Stimulated activated CD4-positive, alpha-beta T cell treated with anti-CD3 and anti-CD28 coated beads, Interleukin-15, amount 100 ng/mL, for 24 hours (primary cell): ENCODE results near the gene CMTR2.

Experiments used
- DNase-seq: peaks from one replicate; pipeline ENCODE4 v3.0.0-alpha.2; 2020

Gene CMTR2

DNA sequence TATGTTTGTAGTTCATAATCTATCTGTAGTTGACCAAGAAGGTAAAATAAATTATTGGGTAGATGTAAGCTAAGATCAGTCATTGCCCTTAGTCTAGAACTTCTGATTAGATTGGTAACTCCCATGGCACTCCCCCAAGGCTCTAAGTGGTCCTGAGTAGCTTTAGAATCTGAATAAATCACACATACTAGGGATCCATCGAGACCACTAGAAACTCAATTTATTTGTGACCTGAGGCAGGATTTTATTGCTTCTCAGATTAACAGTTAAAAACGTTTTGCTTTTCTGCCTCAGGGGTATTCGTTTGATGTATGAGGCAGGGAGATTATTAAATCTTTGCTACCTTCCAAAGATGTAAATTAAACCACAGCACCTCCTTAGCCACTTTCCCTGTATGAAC lies 24.9 kb downstream of the CMTR2 start:
- DNase-seq = no peak

DNA sequence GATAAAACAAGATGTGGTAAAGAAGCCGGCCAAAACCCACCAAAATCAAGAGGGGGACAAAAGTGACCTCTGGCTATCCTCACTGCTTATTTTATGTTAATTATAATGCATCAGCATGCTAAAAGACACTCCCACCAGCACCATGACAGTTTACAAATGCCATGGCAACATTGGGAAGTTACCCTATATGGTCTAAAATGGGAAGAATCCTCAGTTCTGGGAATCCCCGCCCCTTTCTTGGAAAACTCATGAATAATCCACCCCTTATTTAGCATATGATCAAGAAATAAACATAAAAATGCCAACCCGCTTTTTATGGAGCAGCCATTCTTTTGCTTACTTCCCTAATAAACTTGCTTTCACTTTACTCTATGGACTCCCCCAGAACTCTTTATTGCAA lies 25.6 kb downstream of the CMTR2 start:
- DNase-seq = no peak

DNA sequence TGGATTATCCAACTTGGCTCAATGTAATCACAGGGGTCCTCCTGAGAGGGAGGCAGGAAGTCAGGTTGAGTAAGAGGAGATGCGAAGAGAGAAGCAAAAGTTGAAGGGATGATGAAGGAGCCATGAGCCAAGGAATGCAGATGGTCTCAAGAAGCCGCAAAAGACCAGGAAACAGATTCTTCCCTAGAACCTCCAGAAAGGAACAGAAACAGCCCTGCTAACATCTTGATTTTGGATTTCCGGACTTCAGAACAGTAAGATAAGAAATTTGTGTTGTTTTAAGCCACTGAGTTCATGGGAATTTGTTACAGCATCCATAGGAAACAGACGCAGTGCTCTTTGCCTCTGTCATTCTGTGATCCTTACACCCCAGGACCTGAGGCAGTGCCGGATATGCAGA lies 26.8 kb downstream of the CMTR2 start:
- DNase-seq = no peak

DNA sequence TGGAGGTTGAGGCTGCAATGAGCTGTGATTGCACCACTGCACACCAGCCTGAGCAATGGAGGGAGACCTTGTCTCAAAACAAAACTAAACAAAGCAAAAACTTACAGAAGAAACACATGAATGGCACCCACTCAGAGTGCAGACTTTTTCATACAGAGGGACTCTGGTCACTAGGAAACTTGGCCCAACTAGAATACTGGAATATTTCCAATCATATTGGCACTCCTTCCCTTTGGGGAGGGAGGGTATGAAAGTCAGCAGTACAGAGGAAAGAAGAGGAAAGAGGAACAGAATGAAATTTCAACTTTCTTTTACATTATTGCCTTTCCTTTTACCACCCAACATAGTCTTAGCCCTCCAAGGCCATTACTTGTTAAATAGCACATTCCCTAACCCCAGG lies 28.2 kb downstream of the CMTR2 start:
- no peak for DNase-seq

DNA sequence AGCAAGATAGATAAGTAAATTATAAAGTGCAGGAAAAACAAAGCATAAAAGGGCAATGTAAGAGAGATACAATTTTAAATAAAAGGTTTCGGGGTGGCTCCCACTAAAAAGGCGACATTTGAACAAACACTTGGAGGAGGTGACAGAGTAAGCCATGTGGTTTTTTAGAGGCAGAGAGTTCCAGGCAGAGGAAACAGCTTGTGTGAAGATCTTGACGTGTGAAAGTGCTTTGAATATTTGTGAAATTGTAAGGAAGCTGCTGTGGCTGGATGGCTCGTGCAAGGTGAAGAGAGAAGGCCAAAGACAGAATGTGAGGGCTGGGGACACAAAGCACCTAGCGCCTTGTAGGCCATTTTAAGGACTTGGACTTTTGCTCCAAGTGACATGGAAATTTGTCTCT lies 30.1 kb downstream of the CMTR2 start:
- DNase-seq = no peak

- DNase-seq = no peak
These were observed 30.8 kb downstream of the CMTR2 start for GRCh38 chr16:71258372-71258771.

GRCh38 chr16:71257768-71258167 lies 31.4 kb downstream of the CMTR2 start:
- DNase-seq = no peak

DNA sequence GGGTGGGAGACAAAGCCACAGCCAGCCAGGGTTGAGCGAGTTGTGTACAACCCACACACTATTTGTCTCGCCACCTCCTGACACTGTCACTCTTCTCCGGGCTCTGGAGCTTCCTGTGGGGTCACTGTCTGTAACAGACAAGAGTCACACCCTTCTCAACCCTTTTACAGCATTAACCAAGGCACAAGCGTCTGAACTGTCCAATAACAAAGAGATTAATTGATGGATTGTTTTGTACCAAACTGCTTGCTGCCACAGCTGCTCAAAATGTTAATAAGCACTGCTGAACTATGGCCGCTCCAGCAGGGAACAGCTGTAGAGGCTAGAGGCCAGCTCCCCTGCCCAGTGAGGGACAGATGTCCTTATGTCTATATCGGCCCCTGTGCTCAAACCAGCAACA lies 33.5 kb downstream of the CMTR2 start:
- DNase-seq = no peak

DNA sequence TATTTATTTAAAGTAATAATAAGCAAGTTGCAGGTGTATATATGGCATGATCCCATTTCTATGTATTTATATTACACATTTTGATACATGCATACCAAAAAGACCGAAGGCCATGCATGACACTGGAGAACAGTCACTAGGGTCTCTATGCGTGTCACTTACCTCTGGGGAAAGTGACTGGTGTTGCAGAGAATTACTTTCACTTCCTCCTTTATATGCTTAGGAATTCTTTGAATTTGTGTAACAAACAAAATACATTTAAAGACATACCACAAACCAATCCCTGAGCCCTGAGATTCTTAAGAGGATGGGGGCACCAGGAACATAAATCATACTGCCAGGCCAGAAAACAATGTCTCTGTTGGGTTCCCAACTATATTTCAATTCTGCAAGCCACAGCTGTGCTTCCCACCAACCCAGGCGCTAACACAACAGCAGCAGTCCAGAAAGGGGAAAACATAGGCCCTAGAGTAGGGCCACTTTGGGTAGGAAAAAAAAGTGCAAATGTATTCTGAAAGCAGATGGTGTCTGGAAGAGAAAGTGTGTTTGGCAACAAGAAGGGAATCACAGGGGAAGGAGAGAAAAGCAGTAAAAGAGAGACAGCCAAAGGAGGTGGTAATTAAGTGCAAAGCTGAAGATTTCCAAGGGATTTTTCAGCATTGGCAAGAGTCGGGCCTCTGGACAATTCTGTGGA lies 34.2 kb downstream of the CMTR2 start:
- DNase-seq = no peak

DNA sequence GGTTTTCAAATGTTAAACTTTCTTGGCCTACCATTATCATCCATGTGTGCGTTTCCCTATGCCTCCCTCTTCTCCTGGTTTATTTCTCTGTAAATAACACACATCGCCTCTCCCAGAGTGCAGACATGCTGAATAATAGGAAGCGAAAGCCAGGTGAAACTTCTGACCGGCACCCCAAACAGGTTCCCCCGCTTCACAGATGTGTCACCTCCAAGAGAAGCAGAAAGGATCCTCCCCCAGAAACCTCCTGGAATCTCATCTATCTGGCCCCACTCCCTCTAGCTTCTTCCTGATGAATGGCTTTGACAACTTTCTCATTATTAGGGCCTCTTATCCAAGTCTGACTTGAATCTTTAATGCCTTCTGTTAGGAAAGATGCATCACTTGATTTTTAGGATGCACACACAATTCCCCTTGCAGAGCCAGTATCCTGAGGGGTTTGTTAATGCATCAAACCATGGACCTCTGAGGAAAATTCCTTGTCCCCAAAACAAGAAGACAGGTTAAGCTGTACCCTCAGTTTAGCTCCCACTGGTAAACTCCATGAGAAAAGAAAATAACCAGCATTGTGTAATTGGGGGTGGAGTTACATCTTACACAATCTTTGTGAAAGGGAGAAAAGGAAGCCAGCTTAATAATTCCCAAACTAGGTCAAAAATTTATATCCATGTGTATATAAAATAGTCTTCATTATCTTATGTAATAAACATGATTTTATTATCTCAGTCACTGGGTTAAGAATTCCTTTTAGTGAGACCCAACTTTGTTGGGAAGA lies 38.6 kb downstream of the CMTR2 start:
- no peak for DNase-seq

DNA sequence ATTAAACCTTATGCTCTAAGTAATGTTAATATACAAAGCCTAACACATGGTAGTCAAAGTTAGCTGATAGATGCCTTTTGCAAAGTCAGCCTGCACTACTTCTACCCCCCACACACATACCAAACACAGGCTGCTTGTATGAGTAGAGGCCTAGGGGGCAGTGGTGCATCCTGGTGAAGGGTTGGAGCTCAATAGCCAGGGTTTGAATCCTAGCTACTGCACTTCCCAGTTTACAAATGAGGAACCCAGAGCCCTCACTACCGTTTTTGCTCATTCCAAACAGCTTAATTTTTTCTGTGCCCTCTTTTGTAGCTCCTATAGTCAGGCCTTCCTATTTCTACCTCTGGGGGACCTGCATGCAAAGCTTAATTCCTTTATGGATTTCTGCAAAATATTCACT lies 39.8 kb downstream of the CMTR2 start:
- DNase-seq = no peak

- no peak for DNase-seq
These were observed 41.7 kb downstream of the CMTR2 start for GRCh38 chr16:71247478-71247877.

DNA sequence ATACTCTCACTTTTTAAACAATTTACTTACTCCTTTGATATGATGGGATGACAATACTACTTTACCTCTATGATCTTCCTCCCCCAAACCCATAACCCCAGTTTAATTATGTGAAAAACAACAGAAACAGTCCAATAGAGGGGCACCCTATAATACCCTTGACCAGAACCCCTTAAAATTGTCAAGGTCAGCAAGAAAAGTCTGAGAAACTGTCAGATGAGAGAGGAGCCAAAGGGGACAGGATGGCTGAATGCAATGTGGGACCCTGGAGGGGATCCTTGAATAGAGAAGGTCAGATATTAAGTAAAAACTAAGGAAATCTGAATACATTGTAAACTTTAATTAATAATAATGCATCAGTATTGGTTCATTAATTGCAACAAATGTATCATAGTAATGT lies 42.9 kb downstream of the CMTR2 start:
- no peak for DNase-seq

GRCh38 chr16:71244521-71244920 lies 44.7 kb downstream of the CMTR2 start:
- DNase-seq = no peak

- no peak for DNase-seq
These were observed 46.6 kb downstream of the CMTR2 start for GRCh38 chr16:71242601-71243000.

- DNase-seq = no peak
These were observed 47.2 kb downstream of the CMTR2 start for GRCh38 chr16:71242036-71242435.
